ENCODE data around the gene PRR36.

DNA sequence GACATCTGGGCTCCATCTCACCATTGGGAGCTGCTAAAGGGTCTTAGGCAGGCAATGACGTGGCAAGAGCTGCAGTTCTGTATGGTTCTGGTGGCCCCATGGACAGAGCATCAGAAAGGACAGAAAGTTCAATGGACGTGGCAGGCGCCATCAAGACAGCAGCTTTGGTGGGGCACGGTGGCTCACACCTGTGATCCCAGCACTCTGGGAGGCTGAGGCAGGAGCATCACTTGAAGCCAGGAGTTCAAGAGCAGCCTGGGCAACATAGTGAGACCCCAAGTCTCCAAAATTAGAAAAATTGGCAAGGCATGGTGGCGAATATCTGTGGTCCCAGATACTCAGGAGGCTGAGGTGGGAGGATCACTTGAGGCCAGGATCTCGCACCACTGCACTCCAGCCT lies 34.7 kb downstream of the PRR36 start:
- TF ChIP-seq CTCF (IDR thresholded peaks at IDR 0.05; ENCODE audit: insufficient read depth, low read length) (no peak), POLR2AphosphoS5 (IDR thresholded peaks at IDR 0.05; ENCODE audit: low read depth) (no peak), REST (IDR thresholded peaks at IDR 0.05; ENCODE audit: insufficient replicate concordance, low read depth) (no peak), GABPA (IDR thresholded peaks at IDR 0.05; ENCODE audit: low read depth) (no peak), SPI1 (IDR thresholded peaks at IDR 0.05; ENCODE audit: borderline replicate concordance, low read depth) (no peak)
